ENCODE results near the gene STX1A. TPM values are rescaled to one million over a fixed set of nuclear protein-coding genes. Genes with fewer than 3 reads are reported as not detected.

STX1A gene
- total RNA-seq, 1 experiment from 2014 or later: 24.2 TPM

GRCh38 chr7:73707045-73707631 lies 12.3 kb downstream of the STX1A start:
- DNase-seq (ENCODE audit: unreplicated experiment): peak; percentile 84
- CTCF ChIA-PET: interaction anchor here (0.6 to 1.8 kb wide), 5 partner anchors 7 to 160 kb away, joined by 3 to 5 read pairs (median 3); no protein-coding TSS in a partner anchor
- H3K9me3 Mint-ChIP-seq (ENCODE audit: unreplicated experiment): no peaks in the 10 kb centered on the region
- no TSS peak for BruUV-seq (replicated peaks)
- peaks cover 20% of the 10 kb centered on the region for H3K4me1 Mint-ChIP-seq (ENCODE audit: insufficient read depth, unreplicated experiment)
- POLR2A ChIA-PET: interaction anchor here (0.8 to 2.4 kb wide), 4 partner anchors 8 to 27 kb away, joined by 3 to 18 read pairs (median 5); no protein-coding TSS in a partner anchor
- TF ChIP-seq, protein P1, sequence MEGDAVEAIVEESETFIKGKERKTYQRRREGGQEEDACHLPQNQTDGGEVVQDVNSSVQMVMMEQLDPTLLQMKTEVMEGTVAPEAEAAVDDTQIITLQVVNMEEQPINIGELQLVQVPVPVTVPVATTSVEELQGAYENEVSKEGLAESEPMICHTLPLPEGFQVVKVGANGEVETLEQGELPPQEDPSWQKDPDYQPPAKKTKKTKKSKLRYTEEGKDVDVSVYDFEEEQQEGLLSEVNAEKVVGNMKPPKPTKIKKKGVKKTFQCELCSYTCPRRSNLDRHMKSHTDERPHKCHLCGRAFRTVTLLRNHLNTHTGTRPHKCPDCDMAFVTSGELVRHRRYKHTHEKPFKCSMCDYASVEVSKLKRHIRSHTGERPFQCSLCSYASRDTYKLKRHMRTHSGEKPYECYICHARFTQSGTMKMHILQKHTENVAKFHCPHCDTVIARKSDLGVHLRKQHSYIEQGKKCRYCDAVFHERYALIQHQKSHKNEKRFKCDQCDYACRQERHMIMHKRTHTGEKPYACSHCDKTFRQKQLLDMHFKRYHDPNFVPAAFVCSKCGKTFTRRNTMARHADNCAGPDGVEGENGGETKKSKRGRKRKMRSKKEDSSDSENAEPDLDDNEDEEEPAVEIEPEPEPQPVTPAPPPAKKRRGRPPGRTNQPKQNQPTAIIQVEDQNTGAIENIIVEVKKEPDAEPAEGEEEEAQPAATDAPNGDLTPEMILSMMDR (IDR thresholded peaks at IDR 0.05; ENCODE audit: unreplicated experiment): no peak
- peak overlapping the region; percentile 33 for H3K4me3 Mint-ChIP-seq (ENCODE audit: unreplicated experiment)
- intact Hi-C loops (cut with micrococcal nuclease): no loop called here
- H3K36me3 Mint-ChIP-seq (ENCODE audit: insufficient read depth, unreplicated experiment): peaks cover 34% of the 10 kb centered on the region
- no peak overlapping the region for H3K27ac Mint-ChIP-seq (ENCODE audit: low read depth, unreplicated experiment)
- no peaks in the 10 kb centered on the region for H3K27me3 Mint-ChIP-seq (ENCODE audit: insufficient read depth, unreplicated experiment)

DNA sequence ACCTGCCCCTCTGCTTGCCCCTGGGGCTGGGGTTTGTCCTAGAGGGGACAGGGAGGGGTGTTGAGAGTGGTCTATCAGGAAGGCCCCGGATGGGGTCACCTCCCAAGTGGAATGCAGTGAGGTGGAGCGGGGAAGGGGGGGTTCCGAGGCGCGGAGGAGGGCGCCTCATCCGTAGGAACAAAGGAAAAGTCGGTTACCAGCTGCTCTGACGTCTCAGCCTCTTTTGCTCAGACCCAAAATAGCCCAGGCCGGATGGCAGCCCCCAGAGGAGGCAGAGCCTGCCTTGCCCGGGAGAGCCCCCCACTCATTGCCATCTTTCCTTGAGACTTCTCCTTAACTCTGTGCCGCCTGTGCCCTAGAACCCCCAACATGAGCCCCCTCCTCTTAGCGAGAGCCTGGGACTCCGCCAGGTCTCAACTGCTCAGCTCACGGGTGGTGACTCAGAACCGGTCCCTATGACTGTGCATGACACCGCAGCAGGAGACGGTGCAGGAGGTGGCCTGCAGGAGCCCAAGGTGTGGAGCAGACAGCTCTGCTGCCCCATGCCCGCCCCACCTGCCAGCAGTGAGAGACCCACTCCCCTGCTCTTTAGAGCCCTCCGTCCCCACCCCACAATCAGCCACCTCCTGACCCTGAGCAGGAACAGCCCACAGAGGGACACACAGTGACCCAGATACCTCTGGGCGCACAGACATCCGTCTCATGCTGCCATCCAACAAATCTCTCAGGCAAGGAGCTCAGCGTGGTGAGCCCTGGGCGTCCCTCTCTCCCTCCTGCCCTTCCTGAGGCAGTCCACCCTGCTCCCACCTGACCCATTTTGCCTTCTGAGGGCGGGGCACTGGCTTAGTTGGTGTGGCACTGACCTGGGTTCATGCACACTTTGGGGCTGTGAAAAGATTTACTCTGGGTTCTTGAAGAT lies 13.1 kb downstream of the STX1A start:
- POLR2A ChIA-PET: interaction anchor here (0.8 to 2.4 kb wide), 5 partner anchors 9 to 26 kb away, joined by 3 to 18 read pairs (median 5); partner anchors contain the start of genes BUD23 and DNAJC30
- Mint-ChIP-seq H3K4me1 (ENCODE audit: insufficient read depth, unreplicated experiment) (peaks cover 20% of the 10 kb centered on the region), H3K27me3 (ENCODE audit: insufficient read depth, unreplicated experiment) (no peaks in the 10 kb centered on the region), H3K27ac (ENCODE audit: low read depth, unreplicated experiment) (no peak overlapping the region), H3K4me3 (ENCODE audit: unreplicated experiment) (peak overlapping the region; percentile 33), H3K36me3 (ENCODE audit: insufficient read depth, unreplicated experiment) (peaks cover 34% of the 10 kb centered on the region), H3K9me3 (ENCODE audit: unreplicated experiment) (no peaks in the 10 kb centered on the region)
- CTCF ChIA-PET: interaction anchor here (0.6 to 1.9 kb wide), 9 partner anchors 8 to 160 kb away, joined by 3 to 5 read pairs (median 3); no protein-coding TSS in a partner anchor
- DNase-seq (ENCODE audit: unreplicated experiment): peak; percentile 74
- no TSS peak for BruUV-seq (replicated peaks)
- intact Hi-C loops (cut with micrococcal nuclease): no loop called here
- TF ChIP-seq, protein P1 (IDR thresholded peaks at IDR 0.05; ENCODE audit: unreplicated experiment): no peak

DNA sequence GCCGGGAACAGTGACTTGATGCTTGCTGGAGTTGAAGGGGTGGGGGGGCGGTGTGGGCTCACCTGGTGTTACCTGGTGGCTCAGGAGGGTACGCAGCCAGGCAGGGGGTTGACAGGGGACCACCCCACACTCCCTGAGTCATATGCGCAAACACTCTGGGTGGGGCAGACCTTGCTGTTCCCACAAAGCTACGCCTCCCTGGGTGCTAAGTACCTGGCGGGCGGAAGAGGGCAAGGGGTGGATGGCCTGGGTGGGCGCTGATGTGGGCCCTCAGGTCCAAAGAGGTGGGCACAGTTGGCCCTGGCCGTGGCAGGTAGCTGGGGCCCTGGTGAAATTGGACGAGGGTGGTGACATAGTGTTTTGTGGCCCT lies 13.9 kb downstream of the STX1A start:
- peak; percentile 13 for DNase-seq (ENCODE audit: unreplicated experiment)
- Mint-ChIP-seq H3K36me3 (ENCODE audit: insufficient read depth, unreplicated experiment) (peaks cover 40% of the 10 kb centered on the region), H3K27me3 (ENCODE audit: insufficient read depth, unreplicated experiment) (no peaks in the 10 kb centered on the region), H3K4me1 (ENCODE audit: insufficient read depth, unreplicated experiment) (peaks cover 20% of the 10 kb centered on the region), H3K4me3 (ENCODE audit: unreplicated experiment) (no peak overlapping the region), H3K27ac (ENCODE audit: low read depth, unreplicated experiment) (peak overlapping the region; percentile 13), H3K9me3 (ENCODE audit: unreplicated experiment) (no peaks in the 10 kb centered on the region)
- no TSS peak for BruUV-seq (replicated peaks)
- ChIA-PET POLR2A (interaction anchor here (1.0 to 2.4 kb wide), 4 partner anchors 10 to 25 kb away, joined by 3 to 18 read pairs (median 4); partner anchors contain the start of genes BUD23 and DNAJC30), CTCF (interaction anchor here (0.6 to 1.9 kb wide), 5 partner anchors 9 to 114 kb away, joined by 3 to 5 read pairs (median 3); no protein-coding TSS in a partner anchor)
- TF ChIP-seq, protein P1 (IDR thresholded peaks at IDR 0.05; ENCODE audit: unreplicated experiment): no peak
- intact Hi-C loops (cut with micrococcal nuclease): no loop called here

Data from MCF 10A (cell line).